Suppressor macrophage (primary cell): ENCODE data around the gene MBD5.
A peak's percentile ranks its signal among the peaks of the same experiment; 100 is the strongest.

Experiments used
- DNase-seq, 4 experiments: peaks; one replicate each; pipeline ENCODE4 v3.0.0-alpha.2; 2020 to 2022

The MBD5 gene

GRCh38 chr2:148231858-148232257, 211.0 kb downstream of the MBD5 start:
- no peak for DNase-seq

GRCh38 chr2:148234143-148234542, 213.3 kb downstream of the MBD5 start:
- no peak for DNase-seq

DNA sequence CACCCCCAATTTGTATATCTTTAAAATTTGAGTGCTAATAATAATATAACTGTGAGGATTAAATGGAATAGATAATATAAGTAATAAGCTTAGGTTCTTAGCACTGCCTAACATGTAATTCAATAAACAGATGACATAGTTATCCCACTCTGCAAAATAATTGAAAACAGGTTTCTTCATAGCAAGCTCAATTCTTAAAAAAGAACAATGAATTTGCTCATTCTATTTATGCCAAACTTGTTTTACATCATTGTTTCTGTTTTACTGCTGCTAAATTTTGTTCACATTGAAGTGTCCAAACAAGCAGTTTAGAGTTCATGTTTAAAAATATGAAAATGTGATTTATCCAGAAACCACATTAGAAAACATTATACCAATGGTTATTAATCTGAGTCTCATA, 217.0 kb downstream of the MBD5 start:
- no peak for DNase-seq

- DNase-seq: no peak
Observed at GRCh38 chr2:148238561-148238960, 217.7 kb downstream of the MBD5 start.

DNA sequence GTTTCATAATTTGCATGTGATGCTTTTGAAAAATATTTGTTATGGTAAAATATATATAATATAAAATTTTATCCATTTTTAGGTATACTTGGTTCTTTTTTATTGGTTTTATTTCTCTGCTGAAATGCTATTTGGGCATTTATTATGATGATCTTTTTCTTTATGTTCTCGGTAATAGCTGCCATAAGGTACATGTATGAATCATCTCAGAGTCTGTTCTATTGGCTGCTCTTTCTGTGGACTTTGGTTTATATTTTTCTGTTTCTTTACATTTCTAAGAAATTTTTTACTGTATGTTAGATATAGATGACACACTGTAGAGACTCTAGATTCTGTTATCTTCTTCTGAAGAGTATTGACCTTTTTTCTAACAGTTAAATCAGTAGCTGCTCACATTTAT, 219.9 kb downstream of the MBD5 start:
- DNase-seq: no peak

- DNase-seq: no peak
Observed at GRCh38 chr2:148244593-148245292, 223.9 kb downstream of the MBD5 start.

- no peak for DNase-seq
Observed at GRCh38 chr2:148251993-148252392, 231.1 kb downstream of the MBD5 start.

- DNase-seq: no peak
Observed at GRCh38 chr2:148252646-148253045, 231.8 kb downstream of the MBD5 start.

GRCh38 chr2:148253685-148254084, 232.8 kb downstream of the MBD5 start:
- DNase-seq: no peak

DNA sequence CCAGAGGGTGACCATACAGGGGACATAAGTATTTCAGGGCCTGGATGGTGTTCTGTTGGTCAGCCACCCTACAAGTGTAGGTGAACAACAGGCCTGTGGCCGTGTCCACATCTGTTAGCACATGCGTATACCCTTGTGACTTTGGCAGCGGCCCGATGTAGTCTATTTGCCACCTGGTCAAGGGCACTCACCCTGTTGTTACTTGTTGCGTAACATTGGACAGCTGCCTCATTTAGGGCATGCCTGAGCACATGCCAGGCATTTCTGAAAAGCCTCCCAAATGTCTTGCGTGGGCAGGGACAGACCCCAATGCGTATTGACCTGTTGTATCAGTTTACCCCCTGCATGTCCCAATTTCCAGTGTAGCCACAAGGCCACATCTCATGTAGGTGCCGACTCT, 235.0 kb downstream of the MBD5 start:
- DNase-seq: no peak

DNA sequence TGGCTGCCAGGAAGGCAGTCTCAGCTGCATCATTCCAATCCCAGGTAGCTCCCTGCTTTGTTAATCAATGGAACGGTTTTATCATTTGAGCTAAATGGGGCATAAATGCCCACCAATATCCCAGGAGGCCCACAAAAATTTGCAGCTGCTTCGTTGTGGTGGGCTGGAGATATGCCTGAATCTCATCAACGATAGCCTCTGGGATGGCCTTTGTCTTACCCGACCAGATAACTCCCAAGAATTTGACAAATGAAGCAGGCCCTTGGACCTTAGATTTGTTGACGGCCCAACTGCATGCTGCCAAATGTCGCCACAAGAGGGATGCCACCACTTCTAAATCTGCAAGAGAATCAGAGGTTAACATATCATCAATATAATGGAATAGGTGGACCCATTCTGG, 236.4 kb downstream of the MBD5 start:
- DNase-seq: no peak

DNA sequence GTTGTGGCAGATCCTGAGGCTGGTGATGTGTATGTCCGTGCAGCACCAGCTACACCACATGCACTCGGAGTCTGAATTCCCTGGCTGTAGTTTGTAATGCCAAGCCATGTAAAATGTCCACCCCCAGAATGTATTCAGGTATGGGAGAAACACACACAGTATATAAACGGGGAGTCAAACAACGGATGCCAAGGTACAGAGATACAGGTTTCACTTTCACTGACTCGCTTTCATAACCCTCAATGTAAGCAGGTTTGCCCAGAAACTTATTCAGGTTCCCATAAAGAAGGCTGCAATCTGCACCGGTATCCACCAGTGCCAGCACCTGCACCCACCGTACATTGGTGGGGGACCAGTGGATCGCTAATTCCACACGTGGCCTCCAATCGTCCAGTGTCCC, 237.2 kb downstream of the MBD5 start:
- DNase-seq: no peak

GRCh38 chr2:148259674-148260073, 238.8 kb downstream of the MBD5 start:
- no peak for DNase-seq

DNA sequence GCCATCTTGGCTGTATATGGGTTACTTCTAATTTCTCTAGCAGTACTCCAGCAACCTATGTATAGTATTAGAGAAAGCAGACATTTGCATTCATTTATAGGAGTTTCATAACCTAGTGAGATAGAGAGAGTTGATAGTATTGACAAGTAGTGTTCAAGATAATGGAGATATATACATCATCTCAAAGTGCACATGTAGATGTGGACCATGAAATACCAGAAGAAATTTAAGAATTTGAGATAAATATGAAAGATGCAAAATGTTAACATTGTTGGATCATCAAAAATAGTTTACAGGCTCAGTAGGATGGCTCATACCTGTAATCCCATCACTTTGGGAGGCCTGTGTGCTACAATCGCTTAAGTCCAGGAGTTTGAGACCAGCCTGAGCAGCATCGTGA, 243.0 kb downstream of the MBD5 start:
- DNase-seq: no peak

DNA sequence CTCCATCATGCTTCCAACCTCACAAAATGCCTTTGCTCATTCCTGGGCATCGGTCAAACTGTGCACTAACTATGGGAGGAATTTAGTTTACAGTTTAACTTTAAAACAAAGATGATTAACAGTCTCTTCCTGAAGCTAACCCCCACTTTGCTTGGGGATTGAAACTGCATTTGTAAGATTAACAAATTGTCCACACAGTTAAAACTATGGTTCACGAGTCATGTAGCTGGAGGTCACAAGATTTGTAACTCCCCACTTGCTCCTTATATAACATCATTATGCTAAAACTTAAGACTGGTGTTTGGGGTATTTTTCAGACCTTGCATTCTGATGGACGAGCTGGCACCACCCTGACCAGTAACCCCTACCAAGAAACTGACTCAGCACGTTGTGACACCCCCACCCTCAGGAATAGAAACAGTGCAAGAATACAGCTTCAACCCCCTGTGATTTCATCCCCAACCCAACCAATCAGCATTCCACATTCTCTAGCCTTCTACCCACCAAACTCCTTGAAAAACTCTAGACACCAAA, 252.3 kb downstream of the MBD5 start:
- DNase-seq: no peak

- DNase-seq: no peak
Observed at GRCh38 chr2:148279216-148279615, 258.3 kb downstream of the MBD5 start.

DNA sequence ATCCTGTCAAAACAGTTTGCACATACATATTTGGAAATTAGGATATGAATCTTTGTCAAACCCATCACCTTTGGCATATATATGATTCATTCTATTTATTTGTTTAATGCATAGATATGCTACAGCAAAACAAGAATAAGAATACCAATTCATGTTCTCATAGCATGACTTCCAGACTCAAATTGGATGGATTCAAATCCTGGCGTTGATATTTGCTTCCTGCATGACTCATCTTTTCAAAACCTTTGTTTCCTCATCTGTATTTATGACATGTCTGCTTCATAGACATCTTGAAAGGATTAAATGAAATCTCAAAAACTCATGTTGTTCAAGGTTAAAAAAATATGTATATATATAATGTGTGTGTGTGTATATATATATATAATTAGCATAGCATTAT, 261.3 kb downstream of the MBD5 start:
- peak in 1 of 4 experiments; percentile 5 for DNase-seq

DNA sequence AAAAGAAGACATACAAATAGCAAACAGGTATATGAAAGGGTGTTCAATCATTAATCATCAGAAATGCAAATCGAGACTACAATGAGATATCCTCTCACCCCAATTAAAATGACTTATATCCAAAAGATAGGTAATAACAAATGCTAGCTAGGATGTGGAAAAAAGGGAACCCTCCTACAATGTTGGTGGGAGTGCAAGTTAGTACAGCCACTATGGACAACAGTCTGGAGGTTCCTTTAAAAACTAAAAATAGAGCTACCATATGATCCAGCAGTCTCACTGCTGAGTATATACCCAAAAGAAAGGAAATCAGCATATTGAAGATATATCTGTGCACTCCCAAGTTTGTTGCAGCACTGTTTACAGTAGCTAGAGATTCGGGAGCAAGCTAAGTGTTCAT, 271.5 kb downstream of the MBD5 start:
- DNase-seq: peak; percentile 8 to 56 (median 38)

GRCh38 chr2:148298196-148298595, 277.3 kb downstream of the MBD5 start:
- peak; percentile 38 to 73 (median 64) for DNase-seq

GRCh38 chr2:148299616-148300015, 278.7 kb downstream of the MBD5 start:
- DNase-seq: no peak

DNA sequence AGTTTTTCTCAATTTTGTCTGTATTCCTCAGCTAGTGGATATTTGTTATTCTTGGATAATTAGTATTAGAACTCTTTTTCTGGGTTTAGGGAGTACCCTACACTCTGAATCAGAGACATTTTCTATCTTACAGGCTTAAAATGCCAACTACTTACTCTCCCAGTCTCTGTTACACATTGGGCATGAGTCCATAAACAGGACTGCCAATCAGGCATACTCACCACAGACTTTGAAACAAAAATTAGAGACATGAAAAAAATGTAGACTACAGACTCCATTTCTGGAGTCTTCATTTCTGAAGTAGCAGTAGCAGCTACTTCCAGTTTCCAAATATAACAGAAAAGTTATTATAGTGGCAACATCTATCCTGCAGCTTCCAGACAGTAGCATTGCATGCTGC, 279.7 kb downstream of the MBD5 start:
- DNase-seq: no peak

GRCh38 chr2:148301362-148301761, 280.5 kb downstream of the MBD5 start:
- DNase-seq: no peak

DNA sequence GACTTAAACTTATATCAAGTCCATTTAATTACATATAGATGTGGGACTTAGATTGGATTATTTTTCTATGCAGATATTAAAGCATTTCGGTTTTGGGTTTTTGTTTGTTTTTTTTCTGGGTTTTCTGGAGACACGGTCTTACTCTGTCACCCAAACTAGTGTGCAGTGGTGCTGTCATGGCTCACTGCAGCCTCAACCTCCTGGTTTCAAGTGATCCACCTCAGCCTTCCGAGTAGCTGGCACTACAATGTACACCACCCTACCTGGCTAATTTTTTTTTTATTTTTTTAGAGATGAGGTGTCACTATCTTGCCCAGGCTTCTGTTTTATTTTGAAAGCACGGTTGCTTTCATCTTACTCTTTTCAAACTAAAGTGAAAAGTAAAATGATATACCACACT, 281.6 kb downstream of the MBD5 start:
- DNase-seq: no peak

DNA sequence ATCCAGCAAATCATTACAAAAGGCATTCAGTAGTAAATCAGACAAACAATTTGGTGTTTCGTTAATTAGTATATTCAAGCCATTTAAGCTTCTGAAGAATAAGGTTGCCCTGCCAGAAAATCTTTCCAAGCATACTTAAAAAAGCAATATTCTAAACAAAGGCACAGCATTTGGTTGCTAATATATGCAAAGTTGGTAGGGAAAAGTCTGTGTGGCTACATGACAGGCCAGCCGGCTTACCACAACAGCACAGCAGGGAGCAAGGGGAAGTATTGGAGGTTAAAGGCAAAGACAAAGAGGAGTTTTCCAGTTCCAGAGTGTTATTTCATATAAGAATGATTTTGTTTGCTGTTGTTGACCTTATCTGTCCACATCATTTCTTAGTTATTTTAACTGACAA, 282.3 kb downstream of the MBD5 start:
- no peak for DNase-seq

DNA sequence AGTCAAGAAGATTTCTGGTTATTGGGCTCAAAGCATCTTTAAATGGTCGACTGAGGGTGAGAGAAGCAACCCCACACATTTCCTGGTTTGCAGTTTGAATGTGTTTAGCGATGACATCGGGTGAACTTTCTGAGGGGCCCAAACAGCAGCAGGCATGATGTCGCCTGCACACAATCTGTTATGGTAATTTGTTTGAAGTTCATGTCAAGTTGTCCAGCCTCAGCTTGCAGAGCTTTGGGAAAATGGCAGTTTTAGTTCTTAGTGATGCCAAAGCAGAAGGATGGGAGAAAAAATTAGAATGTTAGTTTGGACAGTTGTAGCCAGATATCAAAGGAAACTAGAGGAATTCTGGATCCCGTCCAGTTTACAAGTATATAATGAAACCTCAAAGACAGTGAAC, 284.6 kb downstream of the MBD5 start:
- no peak for DNase-seq
